Natural killer cell (primary cell): ENCODE measurements around the gene GNGT1. TPM values are rescaled to one million over a fixed set of nuclear protein-coding genes. Genes with fewer than 3 reads are reported as not detected.
"Not testable (repeated sequence)": the region's sequence is repeated elsewhere in the genome, so short reads cannot be mapped to it uniquely, and the experiment has no call there.

Source experiments
- ATAC-seq, 3 donors: fragments of 150-1000 bp in 2 of 3; fragments of 200-7000 bp in 1 of 3; cut with Tn5 transposase; 1 replicate in 1 of 3; 2 replicates in 2 of 3; pipeline ENCODE4 v1.10.0; 2021; ENCODE audit warnings: mild to moderate bottlenecking in 2 of 3, moderate library complexity in 2 of 3
- DNase-seq, 2 donors: peaks; one replicate each; pipeline versions ENCODE4 v3.0.0 to v3.0.0-alpha.2; 2013 to 2021; ENCODE audit warnings: mixed read lengths in 1 of 2
- H3K27ac ChIP-seq: one replicate; pipeline ENCODE4 v1.5.1; 2013; ENCODE audit warnings: mild to moderate bottlenecking, low read length
- H3K27me3 ChIP-seq: one replicate; pipeline ENCODE4 v1.6.1; 2013; ENCODE audit warnings: low read length; ENCODE audit not compliant: control insufficient read depth, insufficient read depth
- H3K36me3 ChIP-seq: one replicate; pipeline ENCODE4 v1.6.1; 2013; ENCODE audit warnings: low read length; ENCODE audit not compliant: control insufficient read depth, insufficient read depth
- H3K4me1 ChIP-seq: one replicate; pipeline ENCODE4 v1.6.1; 2013; ENCODE audit warnings: low read length; ENCODE audit not compliant: control insufficient read depth, insufficient read depth
- H3K4me3 ChIP-seq: one replicate; pipeline ENCODE4 v1.5.1; 2013; ENCODE audit warnings: low read length
- H3K9me3 ChIP-seq: one replicate; pipeline ENCODE4 v1.6.1; 2013; ENCODE audit warnings: low read length; ENCODE audit not compliant: control insufficient read depth, insufficient read depth
- H3K27ac Mint-ChIP-seq, 2 donors: one replicate each; pipeline ENCODE4 v1.8.0; 2022; ENCODE audit warnings: mild to moderate bottlenecking in 2 of 2, mixed read lengths in 2 of 2, moderate library complexity in 1 of 2
- H3K27me3 Mint-ChIP-seq, 2 donors: one replicate each; pipeline ENCODE4 v1.8.0; 2022; ENCODE audit warnings: low read depth in 2 of 2, mixed read lengths in 2 of 2
- H3K36me3 Mint-ChIP-seq: one replicate; pipeline ENCODE4 v1.8.0; 2022; ENCODE audit warnings: mixed read lengths
- H3K4me1 Mint-ChIP-seq, 2 donors: one replicate each; pipeline ENCODE4 v1.8.0; 2022; ENCODE audit warnings: mixed read lengths in 2 of 2
- H3K4me3 Mint-ChIP-seq: one replicate; pipeline ENCODE4 v1.8.0; 2022; ENCODE audit warnings: mild to moderate bottlenecking, moderate library complexity, mixed read lengths
- H3K9me3 Mint-ChIP-seq, 2 donors: one replicate each; pipeline ENCODE4 v1.8.0; 2022; ENCODE audit warnings: mixed read lengths in 2 of 2
- WGBS: methylation state at CpG from one replicate; pipeline ENCODE4 v1.1.7; 2013; ENCODE audit warnings: missing lambda C conversion rate; ENCODE audit not compliant: insufficient coverage; 5-methylcytosine and 5-hydroxymethylcytosine counted together
- intact Hi-C: fragments of 100-400 bp; cut with micrococcal nuclease; formaldehyde crosslinking; loops from one replicate; pipeline ENCODE4 v1.14.2; 2022
- total RNA-seq, 4 donors: library from RNA; stranded (reverse); fragments of 120-200 nt in 1 of 4; gene quantifications; one replicate each; pipeline versions ENCODE4 v1.2.3 to v1.2.4, GENCODE V29; 2013 to 2022
- TF ChIP-seq, protein P1 (sequence below): fragments of 200-600 bp; IDR thresholded peaks from one replicate; pipeline ENCODE4 v1.8.0; 2022; ENCODE audit warnings: antibody characterized with exemption

The GNGT1 gene
- total RNA-seq, 3 donors from 2014 or later (not counting 1 experiment from before 2014, with no cell fraction given), result not detected

DNA sequence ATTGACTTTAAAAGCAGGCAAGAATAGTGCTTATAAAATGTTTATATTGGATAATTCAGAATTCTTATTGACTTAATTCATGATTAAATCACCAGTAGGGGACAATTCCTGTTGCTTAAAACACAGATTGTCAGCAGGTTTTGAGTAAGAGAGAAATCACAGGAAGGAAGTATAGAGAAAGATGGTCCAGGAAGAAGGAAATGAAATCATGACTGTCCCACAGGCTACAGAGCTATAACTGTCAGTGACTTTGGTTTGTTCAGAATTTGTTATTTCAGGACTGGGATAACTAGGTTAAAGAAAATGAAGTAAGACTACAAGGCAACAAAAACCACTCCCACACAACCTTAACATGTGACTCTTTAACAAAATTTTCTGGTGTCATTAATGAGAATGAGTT is 6.8 kb downstream of the GNGT1 start:
- no peaks in the 10 kb centered on the region for H3K9me3 ChIP-seq
- no peak for DNase-seq
- Mint-ChIP-seq H3K4me3 (no peak overlapping the region), H3K4me1 (no peaks in the 10 kb centered on the region), H3K9me3 (no peaks in the 10 kb centered on the region), H3K27ac (no peak overlapping the region), H3K27me3 (peaks cover 25 to 47% of the 10 kb centered on the region in 2 donors), H3K36me3 (no peaks in the 10 kb centered on the region)
- H3K27ac ChIP-seq, result no peak overlapping the region
- intact Hi-C loops, result no loop called here
- peaks cover 2% of the 10 kb centered on the region for H3K27me3 ChIP-seq
- no peak overlapping the region for H3K4me3 ChIP-seq
- H3K4me1 ChIP-seq, result no peaks in the 10 kb centered on the region
- TF ChIP-seq, protein P1, sequence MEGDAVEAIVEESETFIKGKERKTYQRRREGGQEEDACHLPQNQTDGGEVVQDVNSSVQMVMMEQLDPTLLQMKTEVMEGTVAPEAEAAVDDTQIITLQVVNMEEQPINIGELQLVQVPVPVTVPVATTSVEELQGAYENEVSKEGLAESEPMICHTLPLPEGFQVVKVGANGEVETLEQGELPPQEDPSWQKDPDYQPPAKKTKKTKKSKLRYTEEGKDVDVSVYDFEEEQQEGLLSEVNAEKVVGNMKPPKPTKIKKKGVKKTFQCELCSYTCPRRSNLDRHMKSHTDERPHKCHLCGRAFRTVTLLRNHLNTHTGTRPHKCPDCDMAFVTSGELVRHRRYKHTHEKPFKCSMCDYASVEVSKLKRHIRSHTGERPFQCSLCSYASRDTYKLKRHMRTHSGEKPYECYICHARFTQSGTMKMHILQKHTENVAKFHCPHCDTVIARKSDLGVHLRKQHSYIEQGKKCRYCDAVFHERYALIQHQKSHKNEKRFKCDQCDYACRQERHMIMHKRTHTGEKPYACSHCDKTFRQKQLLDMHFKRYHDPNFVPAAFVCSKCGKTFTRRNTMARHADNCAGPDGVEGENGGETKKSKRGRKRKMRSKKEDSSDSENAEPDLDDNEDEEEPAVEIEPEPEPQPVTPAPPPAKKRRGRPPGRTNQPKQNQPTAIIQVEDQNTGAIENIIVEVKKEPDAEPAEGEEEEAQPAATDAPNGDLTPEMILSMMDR, result no peak
- H3K36me3 ChIP-seq, result no peaks in the 10 kb centered on the region
- ATAC-seq, result no peak

DNA sequence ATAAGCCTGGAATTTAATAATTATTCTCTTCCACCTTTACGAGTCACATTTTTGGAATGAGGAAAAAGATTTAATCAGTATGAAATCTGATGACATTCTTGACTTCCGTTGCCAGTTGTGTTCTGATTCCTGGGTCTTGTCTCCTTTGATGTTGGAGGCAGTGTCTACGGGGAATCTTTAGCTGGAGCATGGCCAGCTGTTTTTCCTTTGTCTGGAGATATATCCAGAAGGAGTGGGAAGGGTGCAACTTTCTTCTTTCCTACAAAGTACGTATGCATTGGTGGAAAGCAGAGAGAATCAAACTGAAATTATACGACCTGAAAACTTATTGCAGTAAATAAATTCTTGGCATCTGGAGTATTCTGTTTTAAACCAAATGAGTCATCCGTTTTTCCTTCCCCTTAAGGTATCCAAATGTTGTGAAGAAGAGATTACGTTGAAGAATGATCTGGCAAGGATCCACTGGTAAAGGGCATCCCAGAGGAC is 8.3 kb downstream of the GNGT1 start:
- no peak overlapping the region for H3K27ac ChIP-seq
- Mint-ChIP-seq H3K4me1 (no peaks in the 10 kb centered on the region), H3K27ac (no peak overlapping the region), H3K9me3 (no peaks in the 10 kb centered on the region), H3K36me3 (no peaks in the 10 kb centered on the region), H3K27me3 (peaks cover 25 to 44% of the 10 kb centered on the region in 2 donors), H3K4me3 (no peak overlapping the region)
- no peak for DNase-seq
- no peaks in the 10 kb centered on the region for H3K36me3 ChIP-seq
- intact Hi-C loops, result no loop called here
- ATAC-seq, result no peak
- 95% methylated on average over 7 of the region's 7 CpGs for WGBS
- H3K4me3 ChIP-seq, result no peak overlapping the region
- no peaks in the 10 kb centered on the region for H3K4me1 ChIP-seq
- TF ChIP-seq, protein P1, result no peak
- peaks cover 2% of the 10 kb centered on the region for H3K27me3 ChIP-seq
- no peaks in the 10 kb centered on the region for H3K9me3 ChIP-seq

DNA sequence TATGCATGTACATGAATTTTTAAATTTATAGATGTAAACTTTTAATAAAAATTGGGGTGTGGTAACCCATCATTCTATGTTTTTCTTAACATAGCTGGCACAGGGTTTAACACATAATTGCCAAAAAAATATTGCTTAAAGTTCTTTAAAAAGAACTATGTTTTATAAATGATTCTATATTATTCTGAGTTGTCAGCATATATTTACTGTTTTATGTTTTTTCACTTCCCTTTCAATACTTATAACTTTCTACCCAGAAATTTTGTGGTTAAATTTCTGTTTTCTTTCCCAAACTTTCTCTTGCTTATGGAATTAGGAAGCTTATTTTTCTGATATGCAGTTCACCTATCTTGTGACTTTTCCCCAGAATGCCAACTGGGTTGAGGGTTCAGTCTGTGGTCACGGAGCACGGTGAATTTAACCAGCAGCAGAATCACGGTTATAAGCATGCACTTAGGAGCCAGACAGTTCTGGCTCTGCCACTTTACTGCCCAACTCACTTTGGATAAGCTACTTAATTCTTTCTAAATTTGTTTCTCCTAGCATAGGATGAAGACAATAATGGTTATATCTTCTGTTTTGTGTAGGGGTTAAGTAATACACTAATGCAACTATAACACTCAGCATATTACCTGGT is 9.0 kb downstream of the GNGT1 start:
- H3K4me1 ChIP-seq, ATAC-seq, DNase-seq, H3K27ac ChIP-seq, intact Hi-C loops, H3K9me3 Mint-ChIP-seq, H3K4me1 Mint-ChIP-seq, H3K4me3 ChIP-seq, H3K36me3 ChIP-seq, H3K36me3 Mint-ChIP-seq, H3K4me3 Mint-ChIP-seq, H3K9me3 ChIP-seq, H3K27me3 ChIP-seq, H3K27ac Mint-ChIP-seq: not testable (repeated sequence)
- peaks cover 30 to 47% of the 10 kb centered on the region in 2 donors for H3K27me3 Mint-ChIP-seq
- no CpG with 5 or more reads among the region's 3 CpGs for WGBS

DNA sequence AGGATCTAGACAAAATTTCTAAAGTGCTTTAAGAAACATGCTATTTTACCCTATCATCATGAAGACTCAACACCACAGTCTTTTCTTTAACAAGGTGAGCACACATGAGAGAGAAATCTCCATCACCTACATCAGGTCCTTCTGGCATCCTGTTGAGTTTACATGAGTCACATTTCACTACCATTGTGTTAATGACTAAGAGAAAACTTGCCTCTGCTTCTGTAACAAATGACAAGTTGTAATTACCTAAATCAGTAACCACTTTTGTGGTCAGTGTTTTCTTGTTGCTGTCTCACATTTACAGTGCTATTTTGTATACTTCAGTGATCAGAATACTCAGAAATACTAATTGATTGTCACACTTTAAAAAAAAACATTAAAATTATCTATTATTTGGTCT is 9.5 kb downstream of the GNGT1 start:
- H3K27me3 ChIP-seq, intact Hi-C loops, DNase-seq, H3K27ac Mint-ChIP-seq, H3K4me3 Mint-ChIP-seq, H3K4me1 Mint-ChIP-seq, H3K4me1 ChIP-seq, ATAC-seq, H3K9me3 ChIP-seq, H3K27ac ChIP-seq, H3K4me3 ChIP-seq, H3K36me3 Mint-ChIP-seq, H3K9me3 Mint-ChIP-seq, H3K36me3 ChIP-seq: not testable (repeated sequence)
- H3K27me3 Mint-ChIP-seq, result peaks cover 34 to 52% of the 10 kb centered on the region in 2 donors

DNA sequence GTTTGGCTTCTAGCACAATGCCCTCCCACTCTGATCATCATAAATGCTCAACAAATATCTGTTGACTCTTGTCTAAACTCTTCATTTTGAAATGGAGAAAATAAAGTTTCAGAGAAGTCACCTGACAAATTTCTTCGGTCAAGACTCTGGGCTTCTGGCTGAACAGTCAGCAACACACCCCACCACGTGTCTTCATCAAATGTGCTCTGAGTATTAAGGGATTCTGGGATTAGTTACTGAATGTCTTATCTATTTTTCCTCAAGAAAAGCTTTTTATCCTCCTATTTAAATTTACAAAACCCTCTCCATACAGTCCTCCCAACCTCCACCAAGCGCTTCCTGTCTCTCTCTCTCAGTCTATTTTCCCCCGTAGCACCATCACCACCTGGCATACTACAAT is 9.9 kb downstream of the GNGT1 start:
- ATAC-seq, H3K27ac ChIP-seq, H3K9me3 Mint-ChIP-seq, H3K27ac Mint-ChIP-seq, H3K4me3 Mint-ChIP-seq, DNase-seq, intact Hi-C loops, H3K4me3 ChIP-seq, H3K27me3 ChIP-seq, H3K9me3 ChIP-seq, H3K36me3 Mint-ChIP-seq, H3K4me1 ChIP-seq, H3K4me1 Mint-ChIP-seq, H3K36me3 ChIP-seq: not testable (repeated sequence)
- H3K27me3 Mint-ChIP-seq, result peaks cover 38 to 57% of the 10 kb centered on the region in 2 donors
- WGBS, result 87% methylated on average over 2 of the region's 4 CpGs
